GM19043 (cell line): ENCODE data around the gene COL4A1.

Source experiments
- ATAC-seq: cut with Tn5 transposase; IDR thresholded peaks from one replicate; pipeline ENCODE4 v1.9.1; 2021; ENCODE audit warnings: low read depth; ENCODE audit not compliant: unreplicated experiment

Gene COL4A1

DNA sequence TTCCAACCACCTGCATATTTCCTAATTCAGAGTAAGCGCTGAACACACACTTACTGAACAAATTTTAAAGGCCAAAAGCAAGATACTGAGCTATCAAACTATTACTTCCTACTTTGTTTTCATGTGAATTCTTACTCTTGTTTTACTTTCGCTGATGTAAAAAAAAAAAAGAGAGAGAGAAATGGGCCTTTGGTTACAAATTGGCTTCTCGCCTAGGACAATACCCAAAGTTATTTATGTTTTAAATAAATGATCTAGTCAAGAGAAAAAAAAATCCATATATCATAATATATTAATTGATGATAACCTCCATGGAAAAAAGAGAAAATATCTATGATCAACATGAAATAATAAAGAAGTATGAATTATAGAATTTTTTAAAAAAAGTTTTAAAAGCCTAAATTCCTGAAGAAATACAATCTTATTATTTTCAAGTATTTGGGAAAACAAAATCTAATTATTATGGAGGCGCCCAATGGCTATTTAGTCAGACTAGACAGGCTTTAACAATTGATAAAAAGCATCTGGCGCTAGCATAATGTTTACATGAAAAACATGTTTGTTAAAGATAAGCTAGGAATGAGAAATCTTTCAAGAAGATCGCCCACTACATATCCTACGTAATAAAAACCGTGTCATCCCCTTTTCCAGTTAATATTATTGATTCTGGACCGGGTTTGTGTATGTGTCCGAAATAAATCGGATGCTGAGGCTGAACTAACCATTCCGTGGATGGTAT is 9.0 kb downstream of the COL4A1 start:
- ATAC-seq: no peak

DNA sequence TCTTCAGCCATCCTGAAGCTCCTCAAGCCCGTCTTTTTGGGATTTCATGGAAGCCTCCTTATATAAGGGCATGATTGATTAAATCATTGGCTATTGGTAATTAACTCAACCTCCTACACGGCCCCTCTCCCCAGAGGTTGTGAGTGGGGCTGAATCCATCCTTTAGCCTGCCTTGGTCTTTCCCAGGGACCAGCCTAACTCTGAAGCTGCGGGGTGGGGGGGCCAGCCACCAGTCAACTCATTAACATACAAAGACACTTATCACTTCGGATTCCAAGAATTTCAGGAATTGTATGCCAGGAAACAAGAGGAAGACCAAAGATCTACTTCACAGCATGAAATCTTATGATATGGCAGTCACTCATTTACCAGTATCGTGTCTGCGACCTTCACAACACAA is 9.9 kb downstream of the COL4A1 start:
- ATAC-seq: no peak

DNA sequence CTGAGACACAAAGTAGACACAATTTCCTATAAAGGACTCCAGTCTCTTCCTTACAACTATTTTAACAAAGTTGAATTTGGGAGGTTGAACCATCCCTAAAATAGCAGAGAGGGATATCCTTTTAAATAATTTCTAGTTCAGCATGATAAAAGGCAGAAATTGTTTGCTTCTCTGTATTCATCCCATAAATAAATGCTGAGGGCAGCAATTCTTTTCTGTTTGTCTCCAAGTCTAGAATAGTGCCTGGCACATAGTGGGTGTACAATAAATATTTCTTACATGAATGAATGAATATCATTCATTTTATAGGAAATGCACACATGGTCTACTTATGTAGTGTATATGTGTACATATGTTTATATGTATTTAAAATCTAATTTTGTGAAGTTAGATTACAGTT is 12.3 kb downstream of the COL4A1 start:
- ATAC-seq: no peak

DNA sequence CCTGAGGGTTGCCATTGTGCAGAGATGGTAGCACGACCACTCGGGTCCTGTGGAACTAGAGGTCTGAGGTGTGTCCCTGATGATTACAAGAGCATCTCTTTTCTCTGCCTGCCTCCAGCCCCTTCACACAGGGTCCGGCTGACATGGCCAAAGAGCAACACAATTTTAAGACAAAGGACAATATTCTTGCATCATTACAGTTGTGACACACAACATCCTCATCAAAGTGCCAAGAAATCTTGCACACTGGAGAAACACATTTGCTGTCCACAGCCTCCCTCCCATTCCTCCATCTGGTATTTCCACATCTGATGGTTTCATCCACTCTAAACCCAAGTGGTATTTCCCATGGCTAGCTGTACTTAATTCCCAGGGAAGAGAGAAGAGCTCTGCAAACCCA is 12.8 kb downstream of the COL4A1 start:
- ATAC-seq: no peak

DNA sequence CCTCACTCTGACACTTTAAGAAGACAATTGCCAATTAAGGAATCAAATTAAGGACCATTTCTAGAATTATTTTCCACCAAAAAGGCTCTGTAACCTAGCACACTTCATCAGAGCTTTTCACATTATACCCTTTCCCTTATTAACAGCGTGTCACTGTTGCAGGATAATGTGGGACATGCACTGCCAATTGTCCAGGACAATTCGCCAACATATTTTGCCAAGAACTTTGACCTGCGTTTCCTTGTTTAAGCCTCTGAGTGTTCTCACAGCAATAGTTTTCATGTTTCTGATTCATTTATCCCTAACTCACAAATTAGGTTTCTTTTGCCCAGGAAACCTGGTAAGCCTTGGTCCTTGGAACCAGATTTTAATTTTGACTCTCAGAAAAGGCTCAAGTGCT is 13.3 kb downstream of the COL4A1 start:
- ATAC-seq: no peak

DNA sequence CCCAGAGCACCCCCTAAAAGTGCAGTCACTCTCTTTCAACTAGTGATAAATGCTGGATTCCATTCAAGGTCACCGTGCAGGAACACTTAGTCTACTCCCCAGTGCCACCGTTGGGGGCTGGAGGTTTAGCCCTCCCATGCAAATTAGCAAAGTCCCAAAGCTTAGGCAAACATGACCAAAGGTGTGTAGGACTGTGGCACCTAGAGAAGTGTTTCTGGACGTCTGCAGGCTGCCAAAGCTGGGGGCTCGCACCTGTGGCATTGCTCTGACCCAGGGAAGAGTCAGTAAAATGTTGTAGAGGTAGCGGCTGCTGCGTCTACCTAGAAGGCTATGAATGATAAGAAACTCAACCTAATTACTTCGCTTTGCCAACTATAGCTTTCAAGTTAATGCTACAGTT is 13.9 kb downstream of the COL4A1 start:
- ATAC-seq: no peak

DNA sequence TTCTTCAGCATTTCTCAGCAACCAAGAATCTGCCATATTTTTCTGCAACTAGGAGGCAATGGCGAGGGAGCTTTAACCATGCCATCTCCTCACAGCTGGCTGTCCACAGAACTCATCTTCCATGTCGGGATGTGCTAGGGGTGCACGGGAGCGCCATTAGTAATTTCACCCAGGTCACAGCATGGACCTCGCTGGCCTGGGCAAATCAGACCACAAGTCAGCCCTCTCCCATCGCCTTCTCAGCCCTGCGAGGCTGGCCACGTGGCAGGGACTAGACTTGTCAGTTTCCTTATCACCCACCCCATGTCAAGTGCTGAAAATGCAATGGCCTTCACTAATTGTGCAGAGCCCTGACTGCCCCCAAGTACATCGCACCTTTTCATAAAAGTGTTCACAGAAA is 15.7 kb downstream of the COL4A1 start:
- no peak for ATAC-seq

DNA sequence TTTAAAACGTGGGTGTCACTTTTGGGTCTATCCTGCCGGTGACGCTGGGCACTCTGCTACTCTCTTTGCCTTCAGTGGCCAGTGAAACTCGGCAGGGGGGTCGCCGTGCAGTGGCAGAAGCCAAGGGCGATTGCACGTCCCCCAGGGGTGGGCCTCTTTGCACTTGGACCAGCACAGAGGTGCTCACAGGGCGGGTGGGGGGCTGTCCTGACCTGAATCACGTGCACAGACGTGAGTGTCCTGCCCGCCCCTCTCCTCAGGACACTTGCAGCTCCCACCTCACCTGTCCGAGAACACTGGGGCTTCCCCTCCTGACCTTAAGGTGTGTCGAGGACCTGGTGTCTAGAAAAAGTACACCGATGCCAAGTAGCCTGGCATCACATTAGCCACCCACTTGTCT is 16.1 kb downstream of the COL4A1 start:
- ATAC-seq: no peak

DNA sequence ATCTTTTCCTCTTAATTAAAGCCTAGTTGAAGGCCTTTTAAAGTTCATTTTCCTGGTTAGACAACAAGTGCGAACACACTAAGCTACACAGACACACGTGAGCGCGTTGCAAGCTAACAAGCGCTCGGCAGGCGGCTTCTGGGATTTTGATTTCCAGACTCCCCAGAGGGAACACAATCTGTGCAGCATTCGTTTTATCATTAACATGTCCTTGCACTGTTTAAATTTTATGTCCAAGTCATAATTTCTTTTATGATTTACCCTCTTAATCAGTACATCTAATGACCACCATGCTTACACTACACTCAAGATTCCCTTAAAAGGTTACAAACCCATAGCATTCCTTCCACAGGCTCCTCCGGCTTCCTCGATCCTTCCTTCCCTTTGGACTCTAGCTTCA is 16.8 kb downstream of the COL4A1 start:
- ATAC-seq: no peak

DNA sequence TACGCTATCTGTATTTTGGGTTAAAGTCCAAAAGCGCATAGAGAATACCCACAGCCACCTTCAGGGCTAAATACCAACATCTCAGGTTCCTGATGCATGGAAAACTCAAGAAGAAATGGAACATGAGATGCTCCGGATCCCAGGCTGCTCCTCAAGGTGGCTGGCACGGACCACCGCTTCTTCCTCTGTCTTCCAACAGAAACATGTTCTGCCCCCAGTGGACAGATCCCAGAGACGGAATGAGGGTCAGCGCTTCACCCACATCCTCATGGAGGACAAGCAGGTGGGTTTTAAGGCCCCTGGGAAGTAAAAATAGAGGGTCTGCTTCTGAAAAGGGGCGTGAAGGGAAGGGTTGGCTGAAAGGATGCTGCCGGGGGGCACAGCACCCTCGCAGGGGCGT is 17.3 kb downstream of the COL4A1 start:
- no peak for ATAC-seq

DNA sequence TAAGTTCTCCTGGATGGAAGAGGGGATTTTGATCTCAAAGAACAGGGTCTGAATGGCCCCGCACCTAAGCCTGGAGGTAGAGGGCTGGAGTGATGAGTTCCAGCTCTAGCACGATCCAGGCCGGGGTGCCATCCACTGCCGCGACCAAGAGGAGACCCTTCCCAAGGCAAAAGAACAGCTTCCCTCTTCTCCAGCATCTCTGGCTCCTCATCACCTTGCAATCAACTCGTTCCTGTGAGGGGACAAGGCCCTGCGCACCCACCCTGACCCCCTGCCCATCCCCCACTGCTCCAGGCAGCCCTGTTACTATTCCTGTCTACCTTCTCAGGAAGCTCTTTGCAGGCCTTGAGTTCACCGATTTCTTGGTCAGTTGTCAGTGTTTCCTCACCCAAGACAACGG is 17.8 kb downstream of the COL4A1 start:
- no peak for ATAC-seq

DNA sequence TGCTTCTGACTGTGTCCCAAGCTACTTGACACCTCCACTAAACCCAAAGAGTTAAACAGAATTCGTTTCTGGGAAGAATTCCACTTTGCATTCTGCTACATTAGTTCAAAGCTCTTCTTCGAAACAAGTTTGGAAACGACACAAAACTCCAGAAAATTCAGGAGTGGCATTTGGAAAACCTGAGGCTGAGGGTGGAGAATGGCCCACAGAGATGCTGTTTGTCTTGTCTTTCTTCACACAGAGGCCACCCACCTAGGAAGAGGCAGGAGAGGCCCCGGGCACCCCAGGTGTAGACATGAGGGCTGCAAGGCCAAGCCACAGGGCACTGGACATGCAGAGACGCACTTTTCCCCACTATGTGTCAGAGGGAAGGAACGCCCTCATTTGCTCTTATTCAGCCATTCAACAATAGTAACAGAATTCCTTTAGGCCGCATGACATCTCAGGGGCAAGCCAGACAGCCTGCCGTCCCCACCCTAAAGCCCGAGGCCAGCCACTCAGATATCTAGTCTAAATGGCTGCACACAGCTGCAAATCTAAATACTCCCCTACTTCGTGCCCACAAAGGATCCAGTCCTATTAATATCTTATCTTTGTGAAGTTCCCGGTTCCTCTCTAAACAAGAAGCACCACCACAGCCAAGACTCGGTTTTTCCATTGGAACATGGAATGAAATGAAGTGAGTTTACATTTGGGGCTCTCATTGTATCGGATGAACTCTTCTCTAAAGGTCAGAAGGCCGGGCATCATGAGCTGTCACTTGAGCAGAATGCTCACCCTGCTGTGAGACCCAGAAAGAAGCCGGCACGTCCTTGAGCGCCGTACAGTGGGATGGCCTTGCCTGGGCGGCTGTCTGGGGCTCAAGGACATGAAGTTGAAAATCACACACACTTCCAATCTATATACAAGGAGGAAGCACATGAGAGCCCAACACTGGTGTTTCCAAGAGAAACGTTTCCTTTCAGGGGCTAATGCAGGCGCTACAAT is 19.8 kb downstream of the COL4A1 start:
- ATAC-seq: no peak

DNA sequence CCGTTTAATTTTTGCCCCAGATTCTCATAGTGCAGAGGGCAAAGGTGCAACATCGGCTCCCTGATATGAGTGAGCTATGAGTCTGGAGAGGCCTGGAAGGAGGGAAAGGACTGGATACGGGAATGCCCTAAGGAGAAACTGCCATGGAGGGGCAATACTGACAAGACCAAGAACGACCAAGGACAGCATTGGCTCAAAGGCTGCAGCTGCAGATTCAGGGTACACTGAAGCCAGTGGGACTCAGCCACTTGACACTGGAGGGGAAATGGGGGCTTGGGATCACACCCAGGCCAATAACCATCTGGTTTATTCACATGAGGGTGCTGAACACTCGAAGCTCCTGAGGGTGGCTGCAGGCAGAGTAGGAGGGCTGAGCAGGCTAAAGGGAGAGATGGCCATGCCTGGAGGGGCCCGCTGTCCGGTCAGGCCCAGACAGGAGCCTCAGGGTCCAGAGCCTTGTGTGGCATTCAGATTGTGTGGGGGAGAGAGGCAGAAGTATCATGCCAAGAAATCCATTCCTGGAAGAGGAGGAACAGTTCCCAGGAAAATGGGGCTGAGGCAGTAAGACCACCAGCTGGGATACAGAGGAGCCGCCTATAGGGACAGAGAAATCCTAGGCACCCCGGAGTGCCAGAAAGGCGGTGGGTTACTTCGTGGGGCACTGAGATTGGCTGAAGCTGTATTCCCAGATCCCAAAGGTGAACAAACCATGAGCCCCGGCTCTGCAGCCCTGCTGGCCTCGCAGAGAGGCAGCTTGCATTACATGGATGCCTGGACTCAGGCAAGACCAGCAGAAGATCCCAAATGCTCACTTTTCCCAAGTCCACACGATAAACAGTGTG is 20.7 kb downstream of the COL4A1 start:
- ATAC-seq: no peak

DNA sequence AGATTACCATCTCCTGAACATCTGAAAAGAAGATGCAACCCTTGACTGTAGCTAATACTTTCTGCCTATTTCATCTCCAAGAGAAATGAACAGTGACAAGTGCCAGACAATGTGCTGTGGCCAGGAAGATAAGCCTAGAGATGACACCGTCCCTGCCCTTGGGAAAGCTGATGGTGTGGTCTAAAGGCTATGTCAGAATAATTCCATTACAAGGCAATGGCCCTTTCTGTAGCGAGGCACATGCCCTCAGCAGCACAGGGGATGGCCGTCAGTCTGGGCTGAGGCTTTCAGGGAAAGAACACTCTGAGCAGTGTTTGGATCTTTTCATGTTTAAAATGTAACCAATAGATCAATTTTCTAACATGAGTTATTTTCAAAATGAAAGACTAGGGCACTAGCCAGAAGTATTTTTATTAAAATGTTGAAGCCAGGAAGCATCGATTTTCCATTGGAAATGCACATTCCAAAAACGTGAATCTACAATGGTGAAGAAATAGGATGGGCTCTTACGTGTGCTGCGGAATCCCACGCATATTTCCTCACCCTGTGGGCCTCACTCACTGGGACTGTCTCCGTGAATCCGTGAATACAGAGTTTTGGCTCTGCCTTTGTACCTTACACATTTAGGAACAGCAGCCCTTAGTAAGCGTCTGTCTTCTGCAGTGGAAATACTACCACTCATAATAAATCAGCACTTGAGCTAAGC is 22.0 kb downstream of the COL4A1 start:
- no peak for ATAC-seq

DNA sequence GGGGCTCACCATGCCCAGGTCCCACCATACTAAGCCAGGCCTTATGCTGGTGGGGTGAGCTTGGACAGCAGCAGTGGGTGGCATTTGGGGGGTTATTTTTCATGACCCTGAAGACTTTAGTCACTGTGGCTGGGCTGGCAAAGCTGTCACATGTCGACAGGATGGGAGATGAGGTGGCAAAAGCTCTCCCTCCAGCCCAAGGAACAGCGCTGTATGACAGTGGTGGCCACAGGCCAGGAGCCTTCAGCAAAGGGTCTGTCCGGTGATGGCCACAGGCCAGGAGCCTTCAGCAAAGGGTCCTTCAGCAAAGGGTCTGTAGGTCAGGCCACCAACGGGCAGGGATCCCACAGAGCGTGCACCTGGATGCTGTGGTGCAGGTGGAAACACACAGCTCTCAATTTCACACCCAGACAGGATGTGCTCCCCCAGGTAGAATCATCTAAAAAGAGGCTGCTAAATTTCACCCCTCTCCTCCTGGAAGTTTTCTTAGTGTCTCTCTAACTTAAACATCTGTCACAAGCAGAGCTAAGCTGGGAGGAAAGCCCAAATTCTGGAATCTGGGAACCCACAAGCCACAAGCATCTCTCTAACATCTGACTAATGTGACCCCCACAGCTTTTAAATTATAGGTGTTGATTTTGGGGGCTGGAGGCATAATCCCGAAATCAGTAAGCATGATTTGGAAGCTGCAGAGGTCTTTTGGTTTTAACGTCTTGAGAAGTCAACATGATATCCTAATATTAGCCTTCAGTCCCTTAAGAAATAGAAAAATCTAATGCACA is 23.0 kb downstream of the COL4A1 start:
- ATAC-seq: no peak

DNA sequence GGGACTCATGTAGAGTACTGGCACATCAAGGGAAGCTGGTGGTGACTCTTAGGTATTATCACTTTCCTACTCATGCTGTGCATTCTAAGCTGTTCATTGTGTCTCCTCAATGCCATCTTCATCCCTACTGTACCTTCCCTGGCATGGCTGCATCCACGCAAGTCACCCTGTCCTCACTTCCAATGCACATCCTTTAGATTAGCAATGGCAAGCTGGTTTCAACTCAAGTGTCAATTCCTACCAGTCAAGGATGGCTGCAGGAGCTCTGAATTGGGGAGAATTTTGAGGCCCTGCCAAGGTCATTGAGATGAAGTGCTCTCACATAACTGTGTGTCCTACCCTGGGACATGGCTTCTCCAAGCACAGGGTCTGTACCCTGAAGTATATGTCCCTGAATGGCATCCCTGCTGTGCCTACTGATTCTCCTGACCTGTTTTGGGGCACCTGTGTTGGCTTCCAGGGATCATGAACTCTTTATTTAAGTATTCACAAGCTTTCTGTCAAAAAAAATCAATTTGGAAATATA is 24.6 kb downstream of the COL4A1 start:
- no peak for ATAC-seq

DNA sequence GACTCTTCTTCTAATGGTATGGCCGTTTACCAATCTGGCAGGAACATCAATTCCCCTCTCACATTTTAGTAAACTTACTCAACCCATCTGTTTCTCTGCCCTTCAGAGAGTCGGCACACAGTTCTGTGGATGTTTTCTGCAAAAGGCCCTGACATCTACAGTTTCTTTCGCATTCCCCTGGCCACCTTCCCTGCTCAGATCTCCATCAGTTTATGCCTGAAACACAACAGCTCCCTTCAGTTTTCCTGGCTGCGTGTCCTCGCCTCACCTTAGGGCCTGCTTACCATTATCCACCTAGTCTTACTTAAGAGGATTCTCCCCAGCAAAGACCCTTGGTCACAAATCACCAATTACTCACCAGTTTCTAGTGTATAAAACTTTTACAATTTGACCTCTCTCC is 25.2 kb downstream of the COL4A1 start:
- no peak for ATAC-seq

DNA sequence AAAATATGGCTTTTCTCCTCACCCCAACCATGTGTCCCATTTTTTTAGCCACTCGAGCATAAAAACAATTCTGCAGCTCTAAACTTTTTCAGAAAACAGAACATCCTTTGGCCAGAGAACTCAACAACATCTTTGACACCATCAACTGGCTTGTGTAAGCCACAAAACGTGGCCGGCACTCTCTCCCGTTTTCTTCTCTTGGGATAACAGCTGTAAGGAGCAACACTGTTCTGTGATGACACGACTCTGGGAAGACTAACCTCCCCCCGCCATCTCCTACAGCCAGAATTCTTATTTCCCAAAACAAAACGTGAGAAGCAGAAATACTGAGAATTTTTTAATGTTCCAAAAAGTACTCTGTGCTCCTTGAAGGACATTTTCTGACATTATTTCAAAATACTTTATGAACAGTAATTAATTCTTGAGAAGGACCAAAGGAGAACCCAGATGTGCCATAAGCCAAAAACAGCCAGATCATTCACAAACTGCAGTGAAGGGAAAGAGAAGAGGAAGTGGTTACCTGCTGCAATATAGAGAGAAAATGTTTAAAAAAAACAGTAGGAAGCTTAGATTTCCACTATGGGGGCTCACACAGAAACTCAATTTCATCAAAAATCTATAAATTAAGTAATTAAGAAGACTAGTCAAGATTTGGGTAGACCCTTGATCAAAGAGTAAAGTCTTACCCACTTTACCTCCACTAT is 25.8 kb downstream of the COL4A1 start:
- no peak for ATAC-seq
